HG03378 (cell line): Measurements from ENCODE around the gene USF3.
"Not testable (repeated sequence)": the region's sequence is repeated elsewhere in the genome, so short reads cannot be mapped to it uniquely, and the experiment has no call there.

Experiments used
- ATAC-seq: cut with Tn5 transposase; IDR thresholded peaks from one replicate; pipeline ENCODE4 v1.9.1; 2021; ENCODE audit warnings: mild to moderate bottlenecking, moderate library complexity; ENCODE audit not compliant: unreplicated experiment

USF3 gene

GRCh38 chr3:113659101-113659541, 37.3 kb downstream of the USF3 start:
- no peak for ATAC-seq

DNA sequence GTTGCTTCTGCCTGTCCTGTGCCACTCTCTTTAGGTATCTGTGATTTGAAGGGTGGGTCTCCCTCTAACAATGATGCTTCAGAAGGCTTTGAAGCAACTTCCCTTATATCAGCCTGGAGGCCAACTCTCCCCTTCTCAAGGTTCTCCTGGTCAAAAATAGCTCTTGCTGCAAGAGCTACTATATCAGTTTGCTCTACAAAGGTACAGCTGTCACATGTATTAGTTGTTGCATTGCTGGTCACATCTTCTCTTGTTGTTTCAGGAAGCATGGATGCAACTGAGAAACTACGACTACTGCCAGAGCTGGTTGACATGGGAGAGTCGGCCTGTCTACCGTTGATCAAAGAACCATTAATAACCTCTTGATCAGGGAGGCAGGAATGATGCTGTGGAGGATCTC, 38.3 kb downstream of the USF3 start:
- no peak for ATAC-seq

GRCh38 chr3:113654851-113655250, 41.6 kb downstream of the USF3 start:
- ATAC-seq, result no peak

DNA sequence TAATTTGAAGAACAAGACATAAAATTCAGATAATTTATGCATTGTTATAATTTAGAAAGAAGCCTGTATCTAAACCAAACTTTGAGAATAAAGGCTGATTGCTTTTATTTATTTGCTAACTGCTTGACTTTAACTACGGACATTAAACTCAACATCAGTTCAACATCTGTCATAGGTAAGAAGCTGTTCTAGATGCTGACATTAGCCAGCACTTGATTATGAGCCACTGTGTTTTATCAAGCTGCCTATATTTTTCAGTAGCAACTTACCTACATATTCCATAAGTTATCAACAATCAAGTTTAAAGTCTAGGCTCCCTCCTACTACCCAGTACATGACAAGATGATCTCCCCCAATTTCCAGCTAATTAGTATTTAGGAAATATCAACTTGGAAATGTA, 42.1 kb downstream of the USF3 start:
- no peak for ATAC-seq

- no peak for ATAC-seq
Measured at GRCh38 chr3:113649174-113649845, 47.1 kb downstream of the USF3 start.

DNA sequence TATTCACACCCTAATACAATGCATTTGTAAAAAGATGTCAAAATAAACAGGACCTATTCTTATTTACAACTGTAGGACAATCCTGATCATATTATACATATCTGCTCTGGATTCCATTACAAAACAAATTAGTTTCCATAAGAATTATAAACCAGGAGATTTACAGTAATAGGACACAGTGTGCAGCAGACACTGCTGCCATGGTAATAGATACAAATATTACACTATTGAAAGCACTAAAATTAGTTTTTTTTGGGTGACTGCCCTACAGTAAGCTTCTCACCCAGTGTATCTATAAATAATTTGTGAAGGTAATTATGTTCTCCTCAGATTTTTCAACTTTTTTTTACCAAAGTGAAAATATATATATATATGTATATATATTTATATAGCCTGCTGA, 47.9 kb downstream of the USF3 start:
- no peak for ATAC-seq

DNA sequence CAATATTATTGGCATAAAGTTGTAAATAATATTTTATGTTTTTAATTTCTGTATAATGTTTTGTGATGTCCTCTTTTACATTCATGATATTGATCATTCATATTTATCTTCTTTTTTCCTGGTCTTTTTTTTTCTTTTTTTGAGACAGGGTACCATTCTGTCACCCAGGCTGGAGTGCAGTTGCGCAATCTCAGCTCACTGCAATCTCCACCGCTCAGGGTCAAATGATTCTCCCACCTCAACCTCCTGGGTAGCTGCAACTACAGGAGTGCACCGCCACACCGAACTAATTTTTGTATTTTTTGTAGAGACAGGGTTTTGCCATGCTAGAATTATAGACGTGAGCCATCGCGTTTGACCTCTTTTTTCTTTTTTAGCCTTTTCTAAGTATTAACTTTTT, 52.9 kb downstream of the USF3 start:
- no peak for ATAC-seq

DNA sequence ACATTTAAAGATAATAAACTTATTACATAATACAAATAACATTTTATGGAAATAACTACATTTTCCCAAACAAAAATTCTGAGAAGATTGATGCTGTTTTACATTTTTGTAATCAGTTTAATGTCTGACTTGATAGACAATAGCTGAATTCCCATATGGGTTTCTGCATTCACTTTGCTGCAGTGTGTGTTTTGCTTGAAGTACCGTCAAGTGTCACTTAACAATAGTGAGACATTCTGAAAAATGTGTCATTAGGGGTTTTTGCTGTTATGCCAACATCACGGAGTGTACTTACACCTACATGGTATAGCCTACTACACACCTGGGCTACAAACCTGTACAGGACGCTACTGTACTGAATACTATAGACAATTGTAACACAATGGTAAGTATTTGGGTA, 57.5 kb downstream of the USF3 start:
- ATAC-seq, result no peak

DNA sequence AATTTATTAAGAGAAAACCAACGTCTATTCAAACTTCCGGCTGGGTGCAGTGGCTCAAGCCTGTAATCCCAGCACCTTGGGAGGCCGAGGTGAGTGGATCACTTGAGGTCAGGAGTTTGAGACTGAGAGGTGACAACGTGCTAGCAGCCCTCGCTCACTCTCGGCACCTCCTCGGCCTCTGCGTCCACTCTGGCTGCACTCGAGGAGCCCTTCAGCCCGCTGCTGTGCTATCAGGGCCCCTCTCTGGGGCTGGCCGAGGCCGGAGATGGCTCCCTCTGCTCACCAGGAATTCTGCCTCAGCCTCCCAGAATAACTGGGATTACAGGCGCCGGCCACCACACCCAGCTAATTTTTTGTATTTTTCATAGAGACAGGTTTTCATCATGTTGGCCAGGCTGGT, 58.7 kb downstream of the USF3 start:
- no peak for ATAC-seq

- ATAC-seq, result not testable (repeated sequence)
Measured at GRCh38 chr3:113636034-113636433, 60.4 kb downstream of the USF3 start.

- ATAC-seq, result no peak
Measured at GRCh38 chr3:113634782-113635474, 61.5 kb downstream of the USF3 start.

- ATAC-seq, result no peak
Measured at GRCh38 chr3:113631573-113631972, 64.9 kb downstream of the USF3 start.

GRCh38 chr3:113630956-113631542, 65.4 kb downstream of the USF3 start:
- ATAC-seq, result no peak

DNA sequence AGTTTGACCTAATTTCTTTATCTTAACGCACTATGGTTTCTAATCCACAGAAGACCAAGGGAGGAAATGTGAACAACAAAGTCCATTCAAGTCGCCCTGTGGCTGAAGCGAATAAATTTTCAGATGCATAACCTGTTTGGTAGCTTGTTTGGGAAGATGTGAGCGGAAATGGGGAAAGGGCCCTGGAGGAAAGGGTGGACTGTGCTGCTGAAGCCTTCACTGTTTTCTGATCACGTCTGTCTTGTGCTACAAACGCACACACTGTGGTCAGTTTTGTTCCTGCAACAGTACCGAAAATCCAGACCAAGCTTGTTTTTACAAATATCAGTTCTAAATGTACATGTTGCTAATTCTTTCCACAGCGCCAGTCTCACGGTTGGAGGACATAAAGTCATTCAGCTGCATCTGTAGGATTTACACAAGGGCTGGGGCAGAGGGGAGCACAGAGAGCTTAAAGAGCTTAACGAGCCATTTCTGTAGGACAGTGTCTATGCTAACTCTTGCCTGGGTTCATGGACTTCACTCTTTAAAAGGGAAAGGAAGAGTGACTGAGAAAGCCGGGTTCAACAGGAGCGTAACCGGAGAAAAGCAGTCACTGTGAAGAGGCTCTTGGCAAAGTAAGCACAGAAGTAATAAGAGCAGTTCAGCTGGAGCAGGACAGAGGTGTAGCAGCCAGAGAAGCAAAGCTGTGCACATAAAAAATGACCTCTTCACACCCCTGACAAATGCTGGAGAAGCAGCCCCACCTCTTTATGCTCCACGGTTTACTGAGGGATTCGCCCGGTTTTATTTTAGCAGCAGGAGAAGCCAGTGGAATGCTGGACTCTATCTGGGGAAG, 66.6 kb downstream of the USF3 start:
- no peak for ATAC-seq

DNA sequence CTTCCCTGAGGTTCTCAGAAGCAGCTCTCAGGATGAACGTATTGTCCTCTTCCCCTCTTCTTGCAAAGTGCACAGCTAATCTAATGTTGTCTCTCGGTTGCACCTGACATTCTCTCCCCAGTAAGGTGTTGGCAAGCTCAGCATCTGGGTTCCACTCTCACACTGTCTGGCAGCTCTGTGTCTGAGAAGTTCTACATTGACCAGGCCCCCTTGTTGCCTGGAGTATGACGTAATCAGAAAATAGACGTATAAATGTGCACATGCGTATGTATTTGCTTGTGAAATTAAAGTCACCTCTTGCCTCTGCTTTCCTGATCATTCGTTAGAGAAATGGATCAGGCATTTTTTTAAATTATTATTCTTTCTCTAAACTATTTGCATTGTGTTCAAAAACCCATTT, 67.7 kb downstream of the USF3 start:
- ATAC-seq, result no peak

GRCh38 chr3:113628316-113628715, 68.1 kb downstream of the USF3 start:
- ATAC-seq, result no peak

GRCh38 chr3:113626503-113627371, 69.7 kb downstream of the USF3 start:
- ATAC-seq, result peak; percentile 57

- no peak for ATAC-seq
Measured at GRCh38 chr3:113625834-113626233, 70.6 kb downstream of the USF3 start.

DNA sequence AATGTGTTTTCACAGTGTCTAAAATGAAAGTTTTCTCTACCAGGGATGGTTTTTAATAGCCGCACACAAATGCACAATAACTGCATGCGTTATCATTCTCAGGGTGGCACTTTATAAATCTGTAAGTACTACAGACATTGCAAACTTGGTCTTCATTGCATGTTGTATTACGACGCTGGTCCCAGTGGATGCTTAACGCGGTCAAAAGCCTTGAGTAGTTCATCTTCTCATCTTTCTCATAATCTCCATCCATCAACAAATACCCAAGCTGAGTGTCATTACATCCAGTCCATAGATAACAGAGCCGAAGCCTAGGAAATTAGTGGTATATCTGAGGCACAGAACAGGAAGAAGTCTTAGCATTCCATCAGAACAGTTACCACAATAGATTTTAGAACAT, 72.6 kb downstream of the USF3 start:
- no peak for ATAC-seq

- no peak for ATAC-seq
Measured at GRCh38 chr3:113623324-113623723, 73.1 kb downstream of the USF3 start.
